HG02981 (cell line): ENCODE results near the gene C1orf232.

Source experiments
- ATAC-seq: cut with Tn5 transposase; IDR thresholded peaks from one replicate; pipeline ENCODE4 v1.9.1; 2021; ENCODE audit warnings: mild to moderate bottlenecking, moderate library complexity; ENCODE audit not compliant: unreplicated experiment

The C1orf232 gene

DNA sequence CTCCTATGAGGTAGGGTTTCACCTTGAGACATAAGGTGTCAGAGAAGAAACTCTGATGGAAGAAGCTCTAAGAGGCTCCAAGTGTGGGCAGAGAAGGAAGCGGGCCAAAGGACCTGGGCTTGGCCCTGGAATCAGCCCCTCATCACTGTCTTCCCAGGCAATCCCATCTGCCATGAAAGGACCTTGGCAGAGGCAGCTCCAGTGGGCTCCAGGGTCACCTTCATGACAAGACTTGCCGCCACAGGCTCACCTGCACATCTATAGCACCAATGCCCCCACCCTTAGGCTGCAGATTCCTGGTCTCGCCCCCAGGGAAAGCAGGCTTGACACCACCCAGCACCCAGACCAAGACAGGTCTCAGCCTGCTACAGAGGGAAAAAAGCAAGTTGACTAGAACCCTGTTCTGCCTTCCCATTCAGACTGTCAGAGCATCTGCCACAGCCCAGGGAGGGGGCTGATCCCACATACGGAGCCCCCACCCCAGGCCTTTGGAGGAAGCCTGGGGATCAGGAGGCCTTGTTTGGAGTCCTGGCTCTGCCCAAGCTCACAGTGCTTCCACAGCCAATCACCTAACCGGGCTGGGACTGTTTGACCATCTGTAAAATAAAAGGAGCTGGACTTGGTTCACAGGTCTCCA, 10.4 kb downstream of the C1orf232 start:
- ATAC-seq, result no peak

DNA sequence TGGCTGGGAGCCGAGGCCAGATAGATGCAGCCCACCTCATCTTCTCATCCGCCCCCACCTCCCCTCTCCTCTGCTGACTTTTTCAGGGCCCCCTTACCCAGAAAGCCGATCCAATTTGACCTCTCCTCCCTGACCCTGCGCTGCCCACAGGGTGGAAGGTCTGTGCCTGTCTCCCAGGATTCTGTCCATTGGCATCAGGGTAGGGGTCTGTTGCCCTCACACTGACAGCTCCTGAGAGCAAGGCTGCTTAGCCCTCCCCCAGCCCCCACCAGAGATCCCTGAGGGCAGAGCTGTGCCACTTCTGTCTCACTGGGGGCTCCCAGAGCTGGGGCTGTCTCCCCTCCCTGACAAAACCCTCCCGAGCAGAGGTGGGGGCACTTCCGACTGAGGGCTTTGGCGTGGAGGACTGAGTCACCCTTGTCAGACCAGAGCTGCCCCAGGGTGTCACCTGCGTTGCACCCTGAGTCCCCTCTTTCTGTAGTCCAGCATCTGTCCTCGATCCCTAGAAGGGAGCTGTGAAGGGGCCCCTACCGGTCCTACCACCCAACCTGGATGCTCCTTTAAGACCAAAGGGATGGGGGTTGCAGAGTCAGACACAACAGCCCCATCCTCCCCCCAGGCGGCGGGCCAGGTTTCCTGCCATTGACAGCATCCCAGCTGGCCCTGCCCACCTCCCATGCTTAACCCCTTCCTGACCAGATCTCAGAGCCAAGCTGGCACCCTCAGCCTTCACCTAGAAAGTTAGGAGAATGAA, 12.3 kb downstream of the C1orf232 start:
- no peak for ATAC-seq

DNA sequence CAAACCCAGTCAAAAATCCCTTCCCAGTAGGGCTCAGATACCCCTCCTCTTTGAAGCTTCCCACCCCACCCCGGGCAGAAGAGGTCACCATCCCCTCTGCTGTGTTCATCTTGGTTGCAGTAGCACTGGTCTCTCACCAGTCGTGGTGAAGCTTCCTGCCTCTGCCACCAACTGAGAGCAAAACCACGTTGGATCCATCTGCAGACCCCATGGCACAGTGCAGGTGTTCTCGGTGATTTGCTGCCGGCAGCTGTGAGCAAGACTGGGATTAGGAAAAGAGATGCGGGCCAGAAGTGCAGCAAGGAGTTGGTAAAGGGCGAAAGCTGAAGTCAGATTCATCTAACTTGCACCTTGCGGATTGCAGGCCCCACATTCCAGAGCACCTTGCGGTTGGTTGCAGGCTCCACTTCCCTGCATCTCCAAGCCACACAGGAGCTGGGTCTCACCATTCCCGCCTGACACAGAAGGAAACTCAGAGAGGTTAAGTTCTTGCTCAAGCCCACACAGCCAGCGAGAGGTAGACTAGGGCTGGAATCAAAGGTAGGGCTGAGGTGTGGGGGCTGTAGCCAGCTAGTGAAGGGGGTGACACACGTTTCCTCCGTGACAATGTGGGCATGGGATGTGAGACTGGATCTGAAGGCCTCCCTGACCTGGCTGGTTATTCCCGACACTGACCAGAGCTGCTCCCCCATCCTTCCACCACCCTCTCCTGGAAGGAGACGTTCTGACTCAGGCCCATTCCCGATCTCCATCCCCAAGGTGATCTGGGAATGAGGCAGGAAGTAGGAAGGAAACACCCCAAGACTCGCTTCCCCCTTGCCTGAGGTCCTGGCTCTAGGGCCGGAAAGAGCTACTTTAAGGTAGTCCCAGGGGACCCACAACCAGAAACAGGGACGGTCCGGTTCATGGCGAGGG, 13.1 kb downstream of the C1orf232 start:
- no peak for ATAC-seq

DNA sequence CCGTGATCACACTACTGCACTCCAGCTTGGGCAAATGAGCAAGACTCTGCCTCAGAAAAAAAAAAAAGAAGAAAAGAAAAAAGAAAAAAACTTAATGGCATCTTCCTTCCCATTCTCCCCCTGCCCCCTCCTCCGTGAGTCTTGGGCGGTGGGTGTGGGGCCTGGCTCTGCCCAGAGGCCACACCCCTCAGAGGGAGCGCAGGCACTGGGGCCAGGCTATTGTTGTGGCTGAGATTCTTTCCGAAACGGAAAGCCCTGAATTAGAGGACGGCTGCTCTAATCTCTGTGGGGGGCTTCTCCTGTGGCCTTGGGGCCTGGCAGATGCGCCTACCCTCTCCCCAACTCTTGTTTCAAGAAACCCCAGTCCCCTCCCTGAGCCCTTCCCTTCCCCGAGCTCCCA, 14.0 kb downstream of the C1orf232 start:
- no peak for ATAC-seq

DNA sequence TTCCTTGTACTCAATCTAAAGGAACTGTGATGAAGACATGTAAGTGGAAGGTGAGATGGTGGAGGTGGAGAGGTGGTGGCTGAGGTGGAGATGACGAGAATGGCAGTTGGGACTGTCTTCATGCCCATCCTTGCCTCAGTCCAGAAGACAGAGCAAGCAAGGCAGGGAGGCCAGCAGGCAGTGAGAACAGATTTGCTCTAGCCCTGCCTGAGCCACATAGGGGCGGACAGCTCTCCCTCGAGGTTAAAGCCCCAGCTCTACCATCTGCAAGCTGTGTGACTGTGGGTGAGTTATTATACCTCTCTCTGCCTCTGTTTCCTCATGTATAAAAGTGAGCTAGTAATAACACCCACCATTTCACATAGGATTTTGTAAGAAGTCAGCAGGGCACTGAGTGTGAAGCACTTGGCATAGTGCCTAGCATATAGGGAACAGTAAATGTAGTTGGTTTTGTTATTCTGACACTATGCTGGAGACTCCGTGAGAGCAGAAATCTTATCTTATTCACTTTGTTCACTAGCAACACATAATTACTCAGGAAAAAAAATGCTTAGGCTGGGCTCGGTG, 14.7 kb downstream of the C1orf232 start:
- ATAC-seq, result no peak

DNA sequence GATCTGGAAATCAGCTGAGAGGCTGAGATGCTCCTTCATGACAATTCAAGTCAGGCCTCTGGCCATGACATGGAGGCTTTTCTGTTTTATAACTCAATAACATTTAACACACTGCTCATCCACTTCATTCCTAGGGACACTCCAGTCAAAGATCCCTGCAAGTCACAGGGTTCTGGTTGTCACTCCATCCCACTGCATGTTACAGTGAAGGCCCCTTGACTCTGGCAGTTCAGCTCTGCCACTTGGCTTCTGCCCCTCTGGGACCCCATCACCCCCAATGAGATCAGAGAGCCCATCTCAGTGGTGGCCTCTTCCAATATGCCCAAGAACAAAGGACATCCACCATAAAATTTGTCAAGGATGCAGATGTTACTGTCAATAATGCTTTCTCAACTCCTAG, 19.9 kb downstream of the C1orf232 start:
- no peak for ATAC-seq

DNA sequence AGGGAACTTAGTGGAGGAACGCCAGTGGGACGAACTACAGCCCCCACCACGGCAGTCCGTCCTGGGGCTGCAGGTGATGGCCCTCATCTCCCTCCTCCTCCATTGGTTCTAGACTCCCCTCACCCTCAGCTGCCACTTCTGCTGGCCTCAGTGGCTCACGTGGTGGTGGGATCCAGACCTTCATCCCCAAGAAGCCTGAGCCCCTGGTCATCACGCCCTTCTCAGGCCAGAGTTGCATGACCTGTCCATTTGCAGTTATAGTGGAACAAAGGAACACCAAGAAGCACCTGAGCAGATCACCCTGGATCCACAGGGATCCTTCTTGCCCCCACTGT, 22.8 kb downstream of the C1orf232 start:
- ATAC-seq, result no peak

DNA sequence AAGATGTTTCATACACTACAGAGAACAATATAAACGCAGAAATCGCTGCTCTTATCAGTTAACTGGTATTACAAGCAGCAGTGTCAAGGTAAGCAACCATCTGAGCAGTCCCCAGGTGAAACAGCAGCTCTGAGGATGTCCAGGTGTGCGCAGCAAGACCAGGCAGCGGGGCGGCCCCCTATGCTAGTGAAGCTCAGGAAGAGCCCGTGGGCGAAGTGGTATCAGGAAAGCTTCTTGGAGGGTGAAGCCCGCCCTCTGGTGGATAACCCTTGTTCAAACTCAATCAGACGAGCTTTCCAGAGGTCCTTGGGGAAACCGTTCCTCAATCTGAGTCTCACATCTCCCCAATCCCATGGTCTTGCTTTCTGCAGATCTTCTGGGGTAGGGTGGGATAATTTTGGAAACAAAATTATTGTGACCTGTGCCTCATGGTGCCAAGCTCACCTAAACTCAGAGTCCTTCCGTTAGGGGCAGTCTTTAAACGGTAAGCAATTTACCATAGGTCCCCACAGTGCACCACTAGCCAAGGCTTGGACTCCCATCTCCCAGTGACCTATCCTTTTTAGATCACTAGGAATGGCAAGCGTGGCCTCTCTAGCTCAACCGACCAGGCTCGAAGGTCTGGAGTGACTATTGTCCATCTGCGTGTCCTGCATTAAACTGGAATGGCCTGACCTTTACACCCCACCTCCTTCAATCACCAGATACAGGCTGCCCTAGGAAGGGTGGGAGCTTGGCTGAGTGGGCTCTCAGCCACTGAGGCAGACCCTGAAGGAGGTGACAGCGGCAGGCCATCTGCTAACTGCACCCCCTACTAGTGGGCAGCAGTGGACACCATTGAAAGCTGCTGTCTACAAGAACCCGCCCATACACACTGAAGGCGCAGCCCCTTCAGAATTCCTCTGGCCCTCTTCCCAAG, 23.5 kb downstream of the C1orf232 start:
- ATAC-seq, result no peak

DNA sequence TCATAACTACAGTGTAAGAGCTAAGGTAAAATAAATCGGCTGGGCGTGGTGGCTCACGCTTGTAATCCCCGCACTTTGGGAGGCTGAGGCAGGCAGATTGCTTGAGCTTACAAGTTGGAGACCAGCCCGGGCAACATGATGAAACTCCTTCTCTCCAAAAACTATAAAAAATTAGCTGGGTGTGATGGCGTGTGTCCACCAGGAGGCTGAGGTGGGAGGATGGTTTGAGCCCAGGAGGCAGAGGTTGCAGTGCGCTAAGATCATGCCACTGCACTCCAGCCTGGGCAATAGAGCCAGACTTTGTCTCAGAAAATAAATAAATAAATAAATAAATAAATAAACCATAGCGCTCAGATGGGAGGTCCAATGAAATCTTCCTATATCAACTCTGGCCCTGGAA, 26.6 kb downstream of the C1orf232 start:
- no peak for ATAC-seq

DNA sequence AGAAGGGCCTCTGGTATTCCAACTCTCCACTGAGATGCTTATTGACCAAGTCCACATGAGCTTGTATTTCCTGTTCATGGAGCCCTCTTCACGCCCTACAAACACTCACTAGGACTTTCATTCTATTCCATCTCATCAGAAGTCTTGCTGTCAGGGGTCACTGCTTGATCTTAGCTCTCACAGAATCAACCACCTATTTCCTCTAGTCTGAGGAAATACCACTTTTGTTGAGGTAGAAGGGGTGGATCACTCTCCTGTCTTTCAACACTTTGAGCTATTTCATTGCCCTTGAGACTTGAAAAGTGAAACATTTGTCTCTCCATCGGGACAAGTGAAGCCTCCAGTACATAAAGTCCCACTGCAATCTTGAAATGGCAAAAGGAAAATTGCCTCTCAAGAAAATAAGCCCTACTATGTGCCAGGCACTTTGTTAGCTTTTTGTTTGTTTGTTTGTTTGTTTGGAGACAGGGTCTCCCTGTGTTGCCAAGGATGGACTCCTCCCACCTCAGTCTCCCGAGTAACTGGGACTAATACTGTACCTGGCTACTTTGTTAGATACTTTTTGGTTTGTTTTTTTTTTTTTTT, 29.7 kb downstream of the C1orf232 start:
- no peak for ATAC-seq

DNA sequence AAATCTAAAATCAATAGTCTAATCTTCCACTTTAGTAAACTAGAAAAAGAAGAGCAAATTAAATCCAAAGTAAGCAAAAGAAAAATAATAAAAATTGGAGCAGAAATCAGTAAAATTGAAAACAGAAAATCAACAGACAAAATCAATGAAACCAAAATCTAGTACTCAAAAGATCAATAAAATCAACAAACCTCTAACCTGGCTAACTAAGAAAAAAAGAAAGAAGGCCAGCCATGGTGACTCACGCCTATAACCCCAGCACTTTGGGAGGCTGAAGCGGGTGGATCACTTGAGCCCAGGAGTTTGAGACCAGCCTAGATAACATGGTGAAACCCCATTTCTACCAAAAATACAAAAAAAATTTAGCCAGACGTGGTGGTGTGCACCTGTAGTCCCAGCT, 34.3 kb downstream of the C1orf232 start:
- no peak for ATAC-seq

DNA sequence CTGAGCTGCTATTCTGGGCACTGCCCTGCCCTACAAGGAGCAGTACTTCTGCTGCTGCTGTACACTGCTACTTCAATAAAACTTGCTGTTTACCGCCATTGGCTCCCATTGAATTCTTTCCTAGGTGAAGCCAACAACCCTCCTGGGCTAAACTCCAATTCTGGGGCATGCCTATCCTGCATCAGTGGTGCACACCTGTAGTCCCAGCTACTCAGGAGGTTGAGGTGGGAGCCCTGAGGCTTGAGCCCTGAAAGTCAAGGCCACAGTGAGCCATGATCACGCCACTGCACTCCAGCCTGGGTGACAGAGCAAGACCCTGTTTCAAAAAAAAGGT, 36.0 kb downstream of the C1orf232 start:
- ATAC-seq, result no peak

DNA sequence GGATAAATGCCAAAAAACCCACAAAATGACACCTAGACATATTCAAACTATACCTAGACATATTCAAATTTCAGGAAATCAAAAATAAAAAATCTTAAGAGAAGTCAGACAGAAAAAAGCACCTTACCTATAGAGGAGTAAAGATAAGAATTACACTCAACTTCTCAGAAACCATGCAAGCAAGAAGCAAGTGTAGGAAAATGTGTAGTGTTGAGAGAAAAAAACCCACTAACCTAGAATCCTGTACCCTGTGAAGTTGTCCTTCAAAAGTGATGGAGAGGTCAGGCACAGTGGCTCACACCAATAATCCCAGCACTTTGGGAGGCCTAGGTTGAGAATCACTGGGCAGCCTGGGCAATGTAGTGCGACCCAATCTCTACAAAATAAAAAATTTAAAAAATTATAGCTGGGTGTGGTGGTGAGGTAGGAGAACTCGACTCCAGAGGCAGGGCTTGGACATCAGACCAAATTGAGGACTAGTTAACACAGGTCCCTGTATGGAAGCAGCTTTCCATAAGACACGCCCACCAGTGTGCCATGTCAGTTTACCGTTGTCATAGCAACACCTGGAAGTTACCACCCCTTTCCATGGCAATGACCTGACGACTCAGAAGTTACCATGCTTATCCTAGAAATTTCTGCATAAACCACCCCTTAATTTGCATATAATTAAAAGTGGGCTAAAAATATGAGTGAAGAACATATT, 36.5 kb downstream of the C1orf232 start:
- ATAC-seq, result no peak

DNA sequence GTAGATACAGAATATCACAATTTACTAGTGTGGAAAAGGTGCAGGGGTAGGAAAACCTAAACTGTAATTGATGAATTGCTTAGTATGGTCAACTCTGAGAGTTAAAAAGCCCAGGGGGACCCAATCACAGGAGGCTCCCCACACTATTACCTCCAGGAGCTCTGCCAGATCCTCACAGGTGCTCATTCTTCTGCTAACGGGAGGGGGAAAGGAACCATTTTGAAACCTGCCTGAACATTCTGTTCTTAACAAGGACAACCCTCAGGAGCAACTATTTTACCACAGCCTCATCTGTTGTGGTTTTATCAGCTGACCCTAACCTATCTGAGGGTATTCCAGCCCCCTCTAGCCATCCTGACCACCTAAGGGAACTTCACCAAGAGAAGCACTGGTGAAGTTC, 38.1 kb downstream of the C1orf232 start:
- no peak for ATAC-seq

DNA sequence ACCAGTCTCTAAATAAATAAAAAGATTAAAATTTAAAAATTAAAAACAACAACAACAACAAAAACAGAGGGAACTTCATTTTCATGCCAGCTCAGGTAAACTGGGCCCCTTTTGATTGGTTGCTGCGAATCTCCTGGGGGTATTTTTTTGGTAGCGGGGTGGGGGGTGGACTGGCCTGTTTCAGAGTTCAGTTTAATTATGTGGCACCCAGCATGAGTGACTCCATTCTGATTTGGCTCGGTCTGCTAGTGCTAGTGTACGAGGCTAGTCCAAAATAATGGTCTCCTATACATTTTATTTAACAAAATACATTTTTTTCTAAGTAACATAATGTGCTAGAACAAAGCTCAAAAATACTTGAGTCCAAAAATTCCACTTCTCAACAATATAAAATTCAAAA, 39.0 kb downstream of the C1orf232 start:
- no peak for ATAC-seq

DNA sequence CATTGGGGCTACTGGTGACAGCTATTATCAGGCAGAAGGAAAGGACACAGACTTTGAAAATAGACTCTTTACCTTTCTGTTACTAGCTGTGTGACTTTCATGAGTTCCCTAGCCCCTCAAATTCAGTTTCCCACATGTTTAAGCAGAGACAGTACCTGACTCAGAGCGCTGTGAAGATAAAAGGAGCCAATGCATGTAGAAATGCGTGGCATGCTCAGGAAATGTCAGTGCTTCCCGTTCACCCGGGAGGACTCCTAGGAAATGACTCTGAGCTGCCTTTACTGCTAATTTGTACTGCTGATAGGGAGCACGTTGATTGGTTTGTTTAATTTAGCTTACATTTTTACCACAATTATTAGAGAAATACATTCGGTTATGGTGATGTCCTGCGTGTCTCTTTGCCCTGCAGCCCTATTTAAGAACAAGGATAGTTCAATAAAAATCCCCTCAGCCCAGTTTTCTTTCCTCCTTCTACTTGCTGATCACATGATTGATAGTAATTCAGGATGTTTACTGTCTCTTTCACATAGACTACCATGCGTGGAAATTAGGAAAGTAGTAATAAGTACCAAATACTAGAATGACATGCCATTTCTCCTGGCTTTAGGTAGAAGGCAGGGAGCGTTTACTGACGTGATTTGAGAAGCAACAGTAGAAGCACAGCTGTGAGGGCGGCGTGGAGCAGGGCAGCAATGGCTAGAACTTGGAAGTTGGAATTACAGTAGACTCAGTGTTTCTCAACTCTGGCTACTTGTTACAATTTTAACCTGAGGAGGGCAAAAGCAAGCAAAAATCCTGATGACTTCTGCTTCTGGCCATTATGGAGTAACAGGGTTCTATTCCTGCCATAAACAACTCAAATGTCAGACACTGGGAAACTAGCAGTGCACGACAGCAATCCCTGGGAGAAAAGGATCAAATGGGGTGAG, 41.3 kb downstream of the C1orf232 start:
- no peak for ATAC-seq

DNA sequence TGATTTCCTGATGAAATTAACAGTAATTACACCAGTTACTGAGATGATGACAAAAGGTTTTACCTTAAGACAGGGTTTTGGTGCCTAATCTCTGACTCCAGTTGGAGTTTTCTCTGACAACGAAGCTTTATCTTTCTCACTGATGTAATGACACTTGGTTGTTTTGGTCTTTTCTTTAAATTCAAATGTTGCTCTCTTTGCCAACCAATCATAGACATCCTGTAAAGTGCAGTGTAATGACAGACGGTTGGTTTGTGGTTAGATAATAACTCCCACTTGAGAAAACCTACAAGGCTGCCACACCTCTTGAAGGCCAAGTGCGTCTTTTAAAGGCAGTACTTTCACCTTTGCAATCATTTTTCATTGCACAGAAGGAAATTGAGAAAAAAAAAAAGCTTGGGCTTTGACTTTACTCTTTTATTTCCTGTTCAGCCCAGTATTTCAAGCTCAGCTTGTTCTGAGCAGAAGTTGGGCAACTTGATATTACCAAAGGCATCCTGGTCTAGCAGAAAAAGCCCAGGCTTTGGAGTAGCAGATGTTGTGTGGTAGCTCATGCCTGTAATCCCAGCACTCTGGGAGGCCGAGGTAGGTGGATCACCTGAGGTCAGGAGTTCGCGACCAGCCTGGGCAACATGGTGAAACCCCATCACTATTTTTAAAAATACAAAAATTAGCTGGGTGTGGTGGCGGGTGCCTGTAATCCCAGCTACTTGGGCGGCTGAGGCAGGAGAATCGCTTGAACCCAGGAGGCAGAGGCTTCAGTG, 42.3 kb downstream of the C1orf232 start:
- ATAC-seq, result no peak

DNA sequence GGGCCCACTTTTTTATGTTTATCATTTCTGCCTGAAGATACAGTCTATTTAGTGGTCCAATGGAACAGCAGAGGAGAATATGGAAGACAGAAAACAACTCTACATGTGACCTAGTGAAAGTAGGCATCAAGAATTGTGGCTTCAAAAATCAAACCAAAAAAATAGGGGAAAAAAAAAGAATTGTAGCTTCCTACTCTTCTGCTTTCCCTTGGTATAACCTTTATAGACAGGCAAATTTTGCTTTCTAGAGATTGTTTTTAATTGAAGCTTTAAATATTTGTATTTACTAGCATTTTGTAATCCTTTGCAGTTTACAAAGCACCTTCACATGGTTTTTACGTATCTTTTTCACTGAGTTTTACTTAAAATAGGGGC, 42.8 kb downstream of the C1orf232 start:
- no peak for ATAC-seq
